GM21381 (cell line): Measurements from ENCODE around the gene CCDC172.
"Not testable (repeated sequence)": the region's sequence is repeated elsewhere in the genome, so short reads cannot be mapped to it uniquely, and the experiment has no call there.

Experiments used
- ATAC-seq: cut with Tn5 transposase; IDR thresholded peaks from one replicate; pipeline ENCODE4 v1.9.1; 2021; ENCODE audit warnings: mild to moderate bottlenecking, moderate library complexity; ENCODE audit not compliant: unreplicated experiment

CCDC172 gene

GRCh38 chr10:116329153-116329552, 4.9 kb downstream of the CCDC172 start:
- no peak for ATAC-seq

GRCh38 chr10:116331815-116332214, 7.6 kb downstream of the CCDC172 start:
- no peak for ATAC-seq

GRCh38 chr10:116336866-116337265, 12.6 kb downstream of the CCDC172 start:
- ATAC-seq = no peak

- no peak for ATAC-seq
Measured at GRCh38 chr10:116352125-116352524, 27.9 kb downstream of the CCDC172 start.

GRCh38 chr10:116353817-116354216, 29.6 kb downstream of the CCDC172 start:
- ATAC-seq = no peak

- no peak for ATAC-seq
Measured at GRCh38 chr10:116355341-116355740, 31.1 kb downstream of the CCDC172 start.

- no peak for ATAC-seq
Measured at GRCh38 chr10:116356833-116357232, 32.6 kb downstream of the CCDC172 start.

GRCh38 chr10:116364868-116365267, 40.6 kb downstream of the CCDC172 start:
- ATAC-seq = no peak

GRCh38 chr10:116371737-116372136, 47.5 kb downstream of the CCDC172 start:
- no peak for ATAC-seq

GRCh38 chr10:116382290-116382689, 58.0 kb downstream of the CCDC172 start:
- no peak for ATAC-seq

- no peak for ATAC-seq
Measured at GRCh38 chr10:116385311-116385710, 61.1 kb downstream of the CCDC172 start.

GRCh38 chr10:116385994-116386809, 62.0 kb downstream of the CCDC172 start:
- ATAC-seq = no peak

GRCh38 chr10:116393246-116393831, 69.1 kb downstream of the CCDC172 start:
- ATAC-seq = not testable (repeated sequence)

- no peak for ATAC-seq
Measured at GRCh38 chr10:116395223-116395985, 71.2 kb downstream of the CCDC172 start.

- ATAC-seq = no peak
Measured at GRCh38 chr10:116398224-116398623, 74.0 kb downstream of the CCDC172 start.

GRCh38 chr10:116402858-116403257, 78.6 kb downstream of the CCDC172 start:
- no peak for ATAC-seq

- no peak for ATAC-seq
Measured at GRCh38 chr10:116403740-116404250, 79.5 kb downstream of the CCDC172 start.

- ATAC-seq = no peak
Measured at GRCh38 chr10:116408719-116409118, 84.5 kb downstream of the CCDC172 start.

- no peak for ATAC-seq
Measured at GRCh38 chr10:116410351-116410750, 86.1 kb downstream of the CCDC172 start.

- no peak for ATAC-seq
Measured at GRCh38 chr10:116417821-116418220, 93.6 kb downstream of the CCDC172 start.

GRCh38 chr10:116418389-116418788, 94.1 kb downstream of the CCDC172 start:
- ATAC-seq = no peak
